Naive thymus-derived CD8-positive, alpha-beta T cell (primary cell): Measurements from ENCODE around the gene ITGA7. TPM values are rescaled to one million over a fixed set of nuclear protein-coding genes. Genes with fewer than 3 reads are reported as not detected.

ENCODE experiments used
- ATAC-seq, 2 donors: fragments of 150-1000 bp; cut with Tn5 transposase in 1 of 2; sonication (Bioruptor Pico), chemical (Tn5 transposase) in 1 of 2; 1 replicate in 1 of 2; 2 replicates in 1 of 2; pipeline ENCODE4 v1.10.0; 2021; ENCODE audit warnings: mild to moderate bottlenecking in 2 of 2, moderate library complexity in 2 of 2
- POLR2A ChIA-PET: fragments of 350-600 bp; sonication (Branson Sonifier 250); formaldehyde crosslinking; loops from one replicate; lab custom pipeline; 2021; ENCODE audit warnings: antibody characterized with exemption; lab: Charles Lee
- DNase-seq, 10 donors: peaks; one replicate each; pipeline versions ENCODE4 v3.0.0 to v3.0.0-alpha.2; 2020 to 2022
- H3K27ac Mint-ChIP-seq, 10 donors: one replicate each; pipeline ENCODE4 v1.8.0; 2020 to 2022; ENCODE audit warnings: mild to moderate bottlenecking in 10 of 10, mixed read lengths in 10 of 10, moderate library complexity in 4 of 10, inconsistent platforms in 1 of 10
- H3K27me3 Mint-ChIP-seq, 5 donors: one replicate each; pipeline ENCODE4 v1.8.0; 2021 to 2022; ENCODE audit warnings: mixed read lengths in 5 of 5
- H3K36me3 Mint-ChIP-seq, 3 donors: one replicate each; pipeline ENCODE4 v1.8.0; 2020 to 2022; ENCODE audit warnings: mixed read lengths in 3 of 3, mild to moderate bottlenecking in 2 of 3, inconsistent platforms in 1 of 3
- H3K4me1 Mint-ChIP-seq, 4 donors: one replicate each; pipeline ENCODE4 v1.8.0; 2021 to 2022; ENCODE audit warnings: mixed read lengths in 4 of 4
- H3K4me3 Mint-ChIP-seq, 10 donors: one replicate each; pipeline ENCODE4 v1.8.0; 2020 to 2022; ENCODE audit warnings: mild to moderate bottlenecking in 10 of 10, mixed read lengths in 10 of 10, moderate library complexity in 6 of 10, inconsistent platforms in 1 of 10
- H3K9me3 Mint-ChIP-seq, 9 donors: one replicate each; pipeline ENCODE4 v1.8.0; 2020 to 2022; ENCODE audit warnings: mixed read lengths in 9 of 9, mild to moderate bottlenecking in 3 of 9, inconsistent platforms in 1 of 9, moderate library complexity in 1 of 9
- polyA plus RNA-seq, 3 donors: library from polyadenylated mRNA; unstranded; fragments of 300-500 nt; fragmentation: Illumina TruSeq; gene quantifications; one replicate each; pipeline ENCODE4 v1.2.3, GENCODE V29; 2021
- total RNA-seq, 8 experiments: library from RNA in 2 of 8; stranded (reverse) in 2 of 8; gene quantifications; one replicate each; pipeline ENCODE4 v1.2.3 and lab custom pipeline; 2021 to 2026

Gene ITGA7
- total and polyA plus RNA-seq, 5 experiments from 2014 or later, result 1.5 to 7.0 (median 3.4) TPM; not detected in 1

- H3K9me3 Mint-ChIP-seq, result no peaks in the 10 kb centered on the region
- POLR2A ChIA-PET, result interaction anchor here (0.5 to 2.7 kb wide), 18 partner anchors 9 to 395 kb away, joined by 3 to 32 read pairs (median 4); partner anchors contain the start of genes BLOC1S1, DGKA, DNAJC14 and GDF11
These were observed 22.4 kb upstream of the ITGA7 start for GRCh38 chr12:55729819-55730818.

GRCh38 chr12:55728939-55729818 is 21.5 kb upstream of the ITGA7 start, which contains the start of gene CD63:
Gene CD63, minus strand, starts transcription at chr12:55729009. Its CDS starts 668 bp downstream, at chr12:55728341.
- peak within 1 kb of the TSS; percentile 76 to 95 (median 90) for H3K4me3 Mint-ChIP-seq
- peaks cover 30 to 59% (median 46%) of the 10 kb centered on the region in 4 donors for H3K4me1 Mint-ChIP-seq
- DNase-seq (peak in 9 of 10 donors; percentile 17 to 76 (median 42)), ATAC-seq (peak; percentile 59 to 69)
- POLR2A ChIA-PET, result interaction anchor here (0.6 to 2.7 kb wide), 18 partner anchors 8 to 388 kb away, joined by 3 to 32 read pairs (median 4); partner anchors contain the start of genes BLOC1S1, DGKA, DNAJC14 and GDF11
- H3K27me3 Mint-ChIP-seq, result no peaks in the 10 kb centered on the region
- peaks cover 0 to 13% (median 0%) of the 10 kb centered on the region in 3 donors for H3K36me3 Mint-ChIP-seq
- H3K27ac Mint-ChIP-seq, result peak within 1 kb of the TSS; percentile 91 to 97 (median 94)
- H3K9me3 Mint-ChIP-seq, result no peaks in the 10 kb centered on the region

More at GRCh38 chr12:55729819-55730818, 22.4 kb upstream of the ITGA7 start:
- Mint-ChIP-seq H3K36me3 (peaks cover 0 to 9% (median 0%) of the 10 kb centered on the region in 3 donors), H3K4me1 (peaks cover 26 to 52% (median 39%) of the 10 kb centered on the region in 4 donors), H3K4me3 (peak overlapping the region; percentile 76 to 95 (median 90)), H3K27ac (peak overlapping the region; percentile 85 to 97 (median 94)), H3K27me3 (no peaks in the 10 kb centered on the region)
- peak; percentile 54 to 64 for ATAC-seq
- DNase-seq, result peak in 5 of 10 donors; percentile 31 to 71 (median 44)

DNA sequence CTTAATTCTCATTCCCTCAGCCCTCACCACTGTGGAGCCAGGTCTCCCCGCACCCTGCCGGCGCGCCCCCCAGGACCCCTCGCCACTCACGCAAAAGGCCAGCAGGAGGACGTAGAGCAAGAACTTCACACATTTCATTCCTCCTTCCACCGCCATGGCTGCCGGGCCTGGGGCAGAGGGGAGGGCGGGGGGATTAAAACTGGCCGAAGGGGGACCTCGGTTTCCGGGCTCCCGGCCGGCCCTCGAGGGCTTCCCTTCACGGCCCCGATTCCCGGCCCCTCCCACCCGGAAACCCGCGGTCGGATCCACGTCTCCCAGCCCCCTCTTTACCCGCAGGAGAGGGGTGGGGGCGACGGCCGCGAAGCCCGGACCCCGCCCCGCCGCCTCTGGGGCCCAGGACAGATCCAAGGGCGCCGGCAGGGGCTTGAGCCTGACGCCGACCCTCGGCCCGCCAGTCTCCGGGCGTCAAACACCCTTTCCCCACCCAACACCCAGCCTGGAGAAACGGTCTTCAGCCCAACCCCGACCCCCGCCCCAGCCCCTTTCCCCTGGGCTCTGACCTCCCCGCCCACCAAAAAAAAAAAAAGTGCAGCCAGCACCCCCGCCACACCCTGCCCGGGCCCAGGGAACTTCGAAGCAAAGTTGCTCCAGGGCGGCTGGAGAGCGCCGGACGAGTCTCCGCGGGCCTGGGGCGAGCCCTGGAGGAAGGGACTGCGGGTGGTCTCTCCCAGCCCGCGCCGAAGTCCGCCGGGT is 20.7 kb upstream of the ITGA7 start:
- Mint-ChIP-seq H3K4me1 (peaks cover 30 to 59% (median 48%) of the 10 kb centered on the region in 4 donors), H3K9me3 (no peaks in the 10 kb centered on the region), H3K4me3 (peak overlapping the region; percentile 64 to 95 (median 79)), H3K27me3 (no peaks in the 10 kb centered on the region), H3K36me3 (peaks cover 0 to 13% (median 0%) of the 10 kb centered on the region in 3 donors), H3K27ac (peak overlapping the region in 7 of 10 donors; percentile 60 to 94 (median 82))
- DNase-seq, result peak in 1 of 10 donors; percentile 23
- POLR2A ChIA-PET, result interaction anchor here (0.8 to 2.7 kb wide), 7 partner anchors 10 to 388 kb away, joined by 3 to 32 read pairs (median 19); partner anchors contain the start of genes BLOC1S1, GDF11, ORMDL2 and RDH5
- ATAC-seq, result peak; percentile 1 to 10

DNA sequence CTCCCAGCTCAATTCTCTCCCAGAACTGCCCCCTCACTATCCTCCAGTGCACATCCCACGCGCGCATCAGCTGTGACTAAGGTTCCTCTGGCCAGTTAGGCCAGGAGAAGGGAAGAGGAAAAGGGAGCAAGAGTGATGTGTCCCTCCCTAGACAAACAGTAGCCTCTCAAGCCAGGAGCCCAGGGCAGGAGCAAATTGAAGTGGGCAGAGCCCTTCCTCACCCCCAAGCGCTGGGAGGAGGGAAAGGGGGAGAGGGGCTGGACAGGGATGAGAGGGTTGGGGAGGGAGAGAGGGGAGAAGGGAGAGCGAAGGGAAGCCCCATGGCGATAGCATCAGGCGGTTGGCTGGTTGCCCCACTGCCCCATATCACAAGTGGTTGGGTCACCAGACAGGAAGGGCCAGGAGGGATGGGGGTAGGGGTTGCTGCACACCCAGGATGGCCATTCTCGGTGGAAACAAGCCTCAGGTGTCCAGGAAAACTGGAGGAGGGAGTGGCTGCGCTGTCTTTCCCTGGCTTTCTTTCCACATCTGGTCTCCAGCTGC is 20.0 kb upstream of the ITGA7 start:
- peaks cover 0 to 13% (median 0%) of the 10 kb centered on the region in 3 donors for H3K36me3 Mint-ChIP-seq
- H3K27me3 Mint-ChIP-seq, result no peaks in the 10 kb centered on the region
- DNase-seq (no peak), ATAC-seq (no peak)
- POLR2A ChIA-PET, result interaction anchor here (0.6 to 1.2 kb wide), 3 partner anchors 10 to 1309 kb away, joined by 3 to 5 read pairs (median 3); partner anchors contain the start of gene BLOC1S1
- peak overlapping the region; percentile 74 to 88 (median 77) for H3K4me3 Mint-ChIP-seq
- H3K4me1 Mint-ChIP-seq, result peaks cover 30 to 58% (median 48%) of the 10 kb centered on the region in 4 donors
- peak overlapping the region; percentile 45 to 94 (median 86) for H3K27ac Mint-ChIP-seq
- no peaks in the 10 kb centered on the region for H3K9me3 Mint-ChIP-seq

DNA sequence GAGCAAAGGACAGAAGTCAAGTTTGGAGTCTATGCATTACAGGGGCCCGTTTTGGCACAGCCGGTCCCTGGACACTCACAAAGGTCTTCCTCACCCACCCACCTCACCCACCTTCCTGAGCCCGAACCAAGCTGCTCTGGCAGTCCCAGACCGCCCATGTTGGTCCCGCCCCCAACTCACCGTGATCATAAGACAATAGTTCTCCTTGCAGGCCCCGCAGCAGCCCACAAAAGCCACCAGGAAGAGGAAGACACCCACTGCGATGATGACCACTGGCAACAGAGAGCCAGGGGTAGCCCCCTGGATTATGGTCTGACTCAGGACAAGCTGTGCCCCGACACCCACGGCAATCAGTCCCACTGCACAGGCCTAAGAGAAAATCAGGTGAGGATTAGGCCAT is 19.3 kb upstream of the ITGA7 start:
- DNase-seq, result no peak
- no peak for ATAC-seq
- Mint-ChIP-seq H3K36me3 (peaks cover 0 to 13% (median 0%) of the 10 kb centered on the region in 3 donors), H3K9me3 (no peaks in the 10 kb centered on the region), H3K27ac (peak overlapping the region; percentile 45 to 94 (median 86)), H3K4me1 (peaks cover 30 to 51% (median 48%) of the 10 kb centered on the region in 4 donors), H3K27me3 (no peaks in the 10 kb centered on the region), H3K4me3 (peak overlapping the region; percentile 74 to 88 (median 77))
- POLR2A ChIA-PET, result interaction anchor here (0.6 to 1.2 kb wide), 2 partner anchors 10 to 1308 kb away, joined by 3 to 5 read pairs; no protein-coding TSS in a partner anchor

GRCh38 chr12:55725556-55725955 is 17.9 kb upstream of the ITGA7 start:
- POLR2A ChIA-PET, result interaction anchor here (1.2 to 2.9 kb wide), 2 partner anchors 9 to 12 kb away, joined by 4 to 22 read pairs; no protein-coding TSS in a partner anchor
- Mint-ChIP-seq H3K27ac (peak overlapping the region in 7 of 10 donors; percentile 35 to 81 (median 62)), H3K9me3 (no peaks in the 10 kb centered on the region), H3K27me3 (no peaks in the 10 kb centered on the region), H3K4me1 (peaks cover 27 to 51% (median 42%) of the 10 kb centered on the region in 4 donors), H3K4me3 (no peak overlapping the region), H3K36me3 (peaks cover 0 to 13% (median 0%) of the 10 kb centered on the region in 3 donors)
- DNase-seq, result no peak
- no peak for ATAC-seq

DNA sequence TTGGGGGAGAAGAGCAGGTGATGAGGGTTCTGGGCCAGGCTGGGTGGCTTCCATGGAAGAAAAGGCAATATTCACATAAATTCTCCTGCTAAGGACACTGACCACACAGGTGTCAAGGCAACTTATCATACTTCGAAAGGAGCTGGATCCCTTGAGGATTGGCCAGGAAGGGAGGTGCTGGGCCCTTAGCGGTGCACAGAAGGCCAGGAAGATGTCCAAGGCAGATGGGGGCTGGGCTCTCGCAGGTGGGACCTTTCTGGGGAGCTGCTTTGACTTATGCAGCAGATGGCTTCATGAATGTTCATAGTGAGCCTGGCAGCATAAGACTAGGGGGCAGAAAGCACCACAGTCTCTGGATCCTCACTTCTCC is 17.2 kb upstream of the ITGA7 start:
- POLR2A ChIA-PET, result interaction anchor here (1.0 to 2.9 kb wide), 3 partner anchors 8 to 92 kb away, joined by 3 to 22 read pairs (median 4); partner anchors contain the start of gene SARNP
- Mint-ChIP-seq H3K9me3 (no peaks in the 10 kb centered on the region), H3K36me3 (peaks cover 0 to 13% (median 0%) of the 10 kb centered on the region in 3 donors), H3K27me3 (no peaks in the 10 kb centered on the region), H3K4me1 (peaks cover 20 to 48% (median 37%) of the 10 kb centered on the region in 4 donors), H3K27ac (peak overlapping the region; percentile 6 to 89 (median 72)), H3K4me3 (peak overlapping the region in 3 of 10 donors; percentile 21 to 38 (median 30))
- DNase-seq (no peak), ATAC-seq (no peak)

DNA sequence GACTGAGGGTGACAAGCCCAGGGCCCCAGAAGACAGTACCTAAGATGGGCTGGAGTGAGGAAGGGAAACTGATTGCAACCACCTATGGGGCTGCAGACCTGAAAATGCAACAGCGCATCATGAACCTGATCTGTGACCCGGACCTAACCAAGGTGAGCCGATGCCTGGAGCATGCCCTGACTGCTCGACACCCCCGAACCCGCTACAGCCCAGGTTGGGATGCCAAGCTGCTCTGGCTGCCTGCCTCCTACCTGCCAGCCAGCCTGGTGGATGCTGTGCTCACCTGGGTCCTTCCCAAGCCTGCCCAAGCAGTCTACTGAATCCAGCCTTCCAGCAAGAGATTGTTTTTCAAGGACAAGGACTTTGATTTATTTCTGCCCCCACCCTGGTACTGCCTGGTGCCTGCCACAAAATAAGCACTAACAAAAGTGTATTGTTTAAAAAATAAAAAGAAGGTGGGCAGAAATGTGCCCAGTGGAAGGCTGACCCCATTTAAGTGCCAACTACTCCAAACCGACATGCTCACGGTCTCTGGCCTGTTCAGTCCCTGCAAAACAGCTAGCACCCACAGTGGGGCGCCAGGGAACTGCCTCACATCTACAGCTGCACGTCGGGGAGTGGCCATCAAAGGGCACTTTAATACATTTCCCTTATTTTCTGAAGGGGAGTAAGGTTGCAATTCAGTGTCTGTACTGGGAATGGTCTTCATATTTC is 16.7 kb upstream of the ITGA7 start:
- peaks cover 0 to 13% (median 0%) of the 10 kb centered on the region in 3 donors for H3K36me3 Mint-ChIP-seq
- ATAC-seq (peak; percentile 45 to 65), DNase-seq (peak in 9 of 10 donors; percentile 30 to 82 (median 54))
- no peaks in the 10 kb centered on the region for H3K9me3 Mint-ChIP-seq
- H3K27ac Mint-ChIP-seq, result peak overlapping the region; percentile 3 to 89 (median 72)
- peaks cover 16 to 43% (median 34%) of the 10 kb centered on the region in 4 donors for H3K4me1 Mint-ChIP-seq
- peak overlapping the region in 3 of 10 donors; percentile 21 to 38 (median 30) for H3K4me3 Mint-ChIP-seq
- no peaks in the 10 kb centered on the region for H3K27me3 Mint-ChIP-seq
- POLR2A ChIA-PET, result interaction anchor here (1.0 to 2.9 kb wide), 2 partner anchors 13 to 93 kb away, joined by 3 to 22 read pairs; partner anchors contain the start of gene SARNP

DNA sequence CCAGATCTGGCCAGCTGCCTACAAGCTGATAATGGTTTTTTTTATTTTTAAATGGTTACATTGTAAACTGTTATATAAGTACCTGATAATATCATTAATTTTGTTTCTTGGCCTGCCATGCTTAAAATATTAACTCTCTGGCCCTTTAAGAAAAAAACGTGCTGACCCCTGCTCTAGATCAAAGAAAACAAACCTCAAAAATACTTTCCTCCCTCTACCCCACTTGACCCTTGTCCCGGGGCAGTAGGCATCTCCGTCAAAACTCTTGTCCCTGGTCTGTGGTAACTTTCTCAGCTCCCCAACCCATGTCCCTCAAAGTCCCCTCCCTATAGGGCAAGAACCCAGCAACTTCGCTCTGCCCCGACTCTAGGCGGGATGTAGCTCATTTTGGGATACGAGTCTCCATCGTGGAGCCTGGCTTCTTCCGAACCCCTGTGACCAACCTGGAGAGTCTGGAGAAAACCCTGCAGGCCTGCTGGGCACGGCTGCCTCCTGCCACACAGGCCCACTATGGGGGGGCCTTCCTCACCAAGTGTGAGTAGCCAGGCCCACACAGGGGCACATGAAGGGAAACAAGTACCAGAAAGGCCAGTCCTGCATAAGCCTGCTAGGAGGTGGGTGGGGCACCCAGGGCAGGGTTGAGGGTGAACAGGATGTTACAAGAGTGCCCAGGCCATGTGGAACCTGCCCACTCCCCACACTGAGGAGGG is 16.0 kb upstream of the ITGA7 start:
- peaks cover 0 to 13% (median 0%) of the 10 kb centered on the region in 3 donors for H3K36me3 Mint-ChIP-seq
- DNase-seq (no peak), ATAC-seq (no peak)
- POLR2A ChIA-PET, result interaction anchor here (0.6 to 2.9 kb wide), 2 partner anchors 14 to 106 kb away, joined by 4 to 22 read pairs; partner anchors contain the start of gene DNAJC14
- peak overlapping the region in 1 of 10 donors; percentile 11 for H3K4me3 Mint-ChIP-seq
- no peaks in the 10 kb centered on the region for H3K9me3 Mint-ChIP-seq
- no peaks in the 10 kb centered on the region for H3K27me3 Mint-ChIP-seq
- H3K4me1 Mint-ChIP-seq, result peaks cover 16 to 46% (median 33%) of the 10 kb centered on the region in 4 donors
- H3K27ac Mint-ChIP-seq, result peak overlapping the region in 4 of 10 donors; percentile 1 to 61 (median 46)
